ENCODE data around the gene NUP93. TPM values are rescaled to one million over a fixed set of nuclear protein-coding genes. Genes with fewer than 3 reads are reported as not detected.

The NUP93 gene
- polyA plus RNA-seq, 1 of the 3 experiments (the other 2 are of a cell fraction): 43.1 TPM

DNA sequence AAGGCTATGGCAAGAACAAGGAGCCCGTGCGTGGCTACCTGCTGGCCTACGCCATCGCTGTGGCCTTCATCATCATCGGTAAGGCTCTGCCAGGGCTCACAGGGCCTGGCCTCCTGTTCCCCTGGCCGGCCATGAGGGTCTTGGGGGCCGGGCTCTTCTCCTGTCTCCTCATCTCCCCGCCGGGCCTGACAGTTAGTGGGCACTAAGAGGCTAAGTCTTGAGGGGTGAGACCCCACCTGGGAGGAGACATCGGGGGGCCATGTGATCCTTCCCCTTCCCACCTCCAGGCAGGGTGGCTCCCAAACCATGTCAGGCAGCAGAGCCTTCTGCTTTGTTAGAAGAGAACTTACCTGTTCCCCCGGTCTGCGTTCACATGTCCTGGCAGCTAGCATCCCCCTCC is 150.2 kb downstream of the NUP93 start (continued):
- TF ChIP-seq SIN3A (IDR thresholded peaks at IDR 0.05; ENCODE audit: borderline replicate concordance, low read depth, low read length): no peak
- TF ChIP-seq RAD21 (IDR thresholded peaks at IDR 0.05; ENCODE audit: low read length): no peak
- TF ChIP-seq, protein P1, sequence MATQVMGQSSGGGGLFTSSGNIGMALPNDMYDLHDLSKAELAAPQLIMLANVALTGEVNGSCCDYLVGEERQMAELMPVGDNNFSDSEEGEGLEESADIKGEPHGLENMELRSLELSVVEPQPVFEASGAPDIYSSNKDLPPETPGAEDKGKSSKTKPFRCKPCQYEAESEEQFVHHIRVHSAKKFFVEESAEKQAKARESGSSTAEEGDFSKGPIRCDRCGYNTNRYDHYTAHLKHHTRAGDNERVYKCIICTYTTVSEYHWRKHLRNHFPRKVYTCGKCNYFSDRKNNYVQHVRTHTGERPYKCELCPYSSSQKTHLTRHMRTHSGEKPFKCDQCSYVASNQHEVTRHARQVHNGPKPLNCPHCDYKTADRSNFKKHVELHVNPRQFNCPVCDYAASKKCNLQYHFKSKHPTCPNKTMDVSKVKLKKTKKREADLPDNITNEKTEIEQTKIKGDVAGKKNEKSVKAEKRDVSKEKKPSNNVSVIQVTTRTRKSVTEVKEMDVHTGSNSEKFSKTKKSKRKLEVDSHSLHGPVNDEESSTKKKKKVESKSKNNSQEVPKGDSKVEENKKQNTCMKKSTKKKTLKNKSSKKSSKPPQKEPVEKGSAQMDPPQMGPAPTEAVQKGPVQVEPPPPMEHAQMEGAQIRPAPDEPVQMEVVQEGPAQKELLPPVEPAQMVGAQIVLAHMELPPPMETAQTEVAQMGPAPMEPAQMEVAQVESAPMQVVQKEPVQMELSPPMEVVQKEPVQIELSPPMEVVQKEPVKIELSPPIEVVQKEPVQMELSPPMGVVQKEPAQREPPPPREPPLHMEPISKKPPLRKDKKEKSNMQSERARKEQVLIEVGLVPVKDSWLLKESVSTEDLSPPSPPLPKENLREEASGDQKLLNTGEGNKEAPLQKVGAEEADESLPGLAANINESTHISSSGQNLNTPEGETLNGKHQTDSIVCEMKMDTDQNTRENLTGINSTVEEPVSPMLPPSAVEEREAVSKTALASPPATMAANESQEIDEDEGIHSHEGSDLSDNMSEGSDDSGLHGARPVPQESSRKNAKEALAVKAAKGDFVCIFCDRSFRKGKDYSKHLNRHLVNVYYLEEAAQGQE (IDR thresholded peaks at IDR 0.05; ENCODE audit: low read depth, low read length): no peak

DNA sequence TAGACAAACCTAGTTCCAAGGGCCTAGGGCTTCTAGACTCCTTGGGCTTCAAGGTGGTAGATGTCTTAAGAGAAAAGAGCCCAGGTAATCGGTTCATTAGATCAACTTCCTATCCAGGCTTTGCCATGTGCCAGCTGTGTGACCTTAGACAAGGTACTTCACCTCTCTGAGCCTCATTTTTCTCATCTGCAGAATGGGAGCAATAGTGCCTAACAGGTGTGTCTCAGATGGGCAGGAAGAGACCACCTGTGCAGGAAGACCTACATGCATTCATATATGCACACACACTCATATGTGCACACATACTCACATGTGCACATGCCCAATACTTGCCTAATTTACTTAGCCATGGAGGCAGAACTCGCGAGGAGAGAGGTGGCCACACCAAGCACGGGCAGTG is 150.8 kb downstream of the NUP93 start:
- ChIA-PET CTCF (interaction anchor here (1.3 kb wide), 1 partner anchor 13 kb away, joined by 7 read pairs; no protein-coding TSS in a partner anchor), POLR2A (no interaction called here)
- no peak overlapping the region for H3K4me2 ChIP-seq
- DNase-seq: no peak
- H3K4me1 ChIP-seq (ENCODE audit: control insufficient read depth in 1 of 2, insufficient read depth in 2 of 2, low read depth in 1 of 2, low read length in 1 of 2): peaks cover 0 to 12% of the 10 kb centered on the region in 2 experiments; a peak in 1 of 4 replicates
- no peaks in the 10 kb centered on the region for H3F3A ChIP-seq (replicated peaks; ENCODE audit: insufficient read depth)
- H3K27ac ChIP-seq (ENCODE audit: low read depth in 2 of 2, low read length in 1 of 2): no peak overlapping the region
- H3K36me3 ChIP-seq (replicated peaks in 1 of 2; ENCODE audit: control insufficient read depth in 1 of 2, insufficient read depth in 2 of 2, low read length in 1 of 2): no peaks in the 10 kb centered on the region
- H3K9ac ChIP-seq: no peak overlapping the region
- H3K27me3 ChIP-seq (ENCODE audit: insufficient read depth): no peaks in the 10 kb centered on the region
- no peak overlapping the region for H3K4me3 ChIP-seq (ENCODE audit: low read depth in 2 of 2, low read length in 1 of 2)
- no peaks in the 10 kb centered on the region for H3K79me2 ChIP-seq (ENCODE audit: insufficient read depth)
- H3K9me3 ChIP-seq: no peaks in the 10 kb centered on the region
- H3K9me2 ChIP-seq: no peaks in the 10 kb centered on the region
- WGBS (ENCODE audit: low lambda C conversion rate): 61% methylated on average over 2 of the region's 4 CpGs
- H2AFZ ChIP-seq (ENCODE audit: low read depth): no peak overlapping the region
- no peaks in the 10 kb centered on the region for H4K20me1 ChIP-seq (ENCODE audit: insufficient read depth)
- no peak for TF ChIP-seq SIN3A (IDR thresholded peaks at IDR 0.05; ENCODE audit: borderline replicate concordance, low read depth, low read length)
- no peak for TF ChIP-seq FOXM1 (IDR thresholded peaks at IDR 0.05; ENCODE audit: low read depth)
- no peak for TF ChIP-seq SMC3 (IDR thresholded peaks at IDR 0.05; ENCODE audit: low read depth, low read length)
- TF ChIP-seq NFIC (IDR thresholded peaks at IDR 0.05; ENCODE audit: borderline replicate concordance): no peak

DNA sequence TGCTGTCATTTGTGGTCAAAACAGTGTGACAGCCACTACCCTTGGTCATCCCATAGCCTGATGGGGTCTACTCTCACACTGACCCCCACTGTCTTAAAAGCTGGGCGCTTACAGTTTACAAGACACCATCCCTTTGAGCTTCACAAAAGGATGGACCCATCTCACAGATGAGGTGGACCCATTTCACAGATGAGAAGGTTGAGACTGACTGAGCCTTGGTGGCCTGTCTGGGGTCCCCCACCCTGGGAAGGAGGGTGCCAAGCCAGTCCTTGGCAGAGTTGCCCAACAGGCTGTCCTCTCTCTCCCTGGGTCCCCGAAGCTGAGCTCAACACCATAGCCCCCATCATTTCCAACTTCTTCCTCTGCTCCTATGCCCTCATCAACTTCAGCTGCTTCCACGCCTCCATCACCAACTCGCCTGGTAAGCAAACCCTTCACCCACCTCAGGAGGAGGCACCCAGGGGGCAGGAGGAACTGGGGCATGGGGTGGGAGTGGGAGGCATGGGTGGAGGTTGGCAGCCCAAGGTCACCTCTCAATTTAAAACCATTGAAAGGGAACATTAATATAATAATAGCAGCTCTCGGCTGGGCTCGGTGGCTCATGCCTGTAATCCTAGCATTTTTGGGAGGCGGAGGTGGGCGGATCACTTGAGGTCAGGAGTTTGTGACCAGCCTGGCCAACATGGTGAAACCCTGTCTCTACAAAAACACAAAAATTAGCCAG is 152.3 kb downstream of the NUP93 start:
- H3K9me3 ChIP-seq: no peaks in the 10 kb centered on the region
- no peak overlapping the region for H3K4me3 ChIP-seq (ENCODE audit: low read depth in 2 of 2, low read length in 1 of 2)
- H3K9ac ChIP-seq: no peak overlapping the region
- no peak for DNase-seq
- H3K36me3 ChIP-seq (replicated peaks in 1 of 2; ENCODE audit: control insufficient read depth in 1 of 2, insufficient read depth in 2 of 2, low read length in 1 of 2): no peaks in the 10 kb centered on the region
- no peaks in the 10 kb centered on the region for H3K79me2 ChIP-seq (ENCODE audit: insufficient read depth)
- H3K4me2 ChIP-seq: no peak overlapping the region
- no peaks in the 10 kb centered on the region for H3K27me3 ChIP-seq (ENCODE audit: insufficient read depth)
- H4K20me1 ChIP-seq (ENCODE audit: insufficient read depth): no peaks in the 10 kb centered on the region
- H3K4me1 ChIP-seq (ENCODE audit: control insufficient read depth in 1 of 2, insufficient read depth in 2 of 2, low read depth in 1 of 2, low read length in 1 of 2): no peaks in the 10 kb centered on the region
- no peak overlapping the region for H2AFZ ChIP-seq (ENCODE audit: low read depth)
- no peak overlapping the region for H3K27ac ChIP-seq (ENCODE audit: low read depth in 2 of 2, low read length in 1 of 2)
- no peaks in the 10 kb centered on the region for H3K9me2 ChIP-seq
- WGBS (ENCODE audit: low lambda C conversion rate): 73% methylated on average over 8 of the region's 8 CpGs
- ChIA-PET CTCF (interaction anchor here (1.4 kb wide), 1 partner anchor 15 kb away, joined by 3 read pairs; no protein-coding TSS in a partner anchor), POLR2A (interaction anchor here (0.7 to 0.8 kb wide), 2 partner anchors 49 kb away, joined by 3 read pairs; no protein-coding TSS in a partner anchor)
- no peaks in the 10 kb centered on the region for H3F3A ChIP-seq (replicated peaks; ENCODE audit: insufficient read depth)
- TF ChIP-seq, protein P2, sequence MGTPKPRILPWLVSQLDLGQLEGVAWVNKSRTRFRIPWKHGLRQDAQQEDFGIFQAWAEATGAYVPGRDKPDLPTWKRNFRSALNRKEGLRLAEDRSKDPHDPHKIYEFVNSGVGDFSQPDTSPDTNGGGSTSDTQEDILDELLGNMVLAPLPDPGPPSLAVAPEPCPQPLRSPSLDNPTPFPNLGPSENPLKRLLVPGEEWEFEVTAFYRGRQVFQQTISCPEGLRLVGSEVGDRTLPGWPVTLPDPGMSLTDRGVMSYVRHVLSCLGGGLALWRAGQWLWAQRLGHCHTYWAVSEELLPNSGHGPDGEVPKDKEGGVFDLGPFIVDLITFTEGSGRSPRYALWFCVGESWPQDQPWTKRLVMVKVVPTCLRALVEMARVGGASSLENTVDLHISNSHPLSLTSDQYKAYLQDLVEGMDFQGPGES (IDR thresholded peaks at IDR 0.05; ENCODE audit: low read depth, low read length): no peak
- TF ChIP-seq, protein P3, sequence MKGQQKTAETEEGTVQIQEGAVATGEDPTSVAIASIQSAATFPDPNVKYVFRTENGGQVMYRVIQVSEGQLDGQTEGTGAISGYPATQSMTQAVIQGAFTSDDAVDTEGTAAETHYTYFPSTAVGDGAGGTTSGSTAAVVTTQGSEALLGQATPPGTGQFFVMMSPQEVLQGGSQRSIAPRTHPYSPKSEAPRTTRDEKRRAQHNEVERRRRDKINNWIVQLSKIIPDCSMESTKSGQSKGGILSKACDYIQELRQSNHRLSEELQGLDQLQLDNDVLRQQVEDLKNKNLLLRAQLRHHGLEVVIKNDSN (IDR thresholded peaks at IDR 0.05; ENCODE audit: borderline replicate concordance, low read depth): no peak
- no peak for TF ChIP-seq TEAD4 (IDR thresholded peaks at IDR 0.05; ENCODE audit: borderline replicate concordance, insufficient read depth)
- no peak for TF ChIP-seq CHD2 (IDR thresholded peaks at IDR 0.05; ENCODE audit: low read length, partially characterized antibody)
- TF ChIP-seq, protein P4, sequence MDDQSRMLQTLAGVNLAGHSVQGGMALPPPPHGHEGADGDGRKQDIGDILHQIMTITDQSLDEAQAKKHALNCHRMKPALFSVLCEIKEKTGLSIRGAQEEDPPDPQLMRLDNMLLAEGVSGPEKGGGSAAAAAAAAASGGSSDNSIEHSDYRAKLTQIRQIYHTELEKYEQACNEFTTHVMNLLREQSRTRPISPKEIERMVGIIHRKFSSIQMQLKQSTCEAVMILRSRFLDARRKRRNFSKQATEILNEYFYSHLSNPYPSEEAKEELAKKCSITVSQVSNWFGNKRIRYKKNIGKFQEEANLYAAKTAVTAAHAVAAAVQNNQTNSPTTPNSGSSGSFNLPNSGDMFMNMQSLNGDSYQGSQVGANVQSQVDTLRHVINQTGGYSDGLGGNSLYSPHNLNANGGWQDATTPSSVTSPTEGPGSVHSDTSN (IDR thresholded peaks at IDR 0.05): no peak
- no peak for TF ChIP-seq NFIC (IDR thresholded peaks at IDR 0.05; ENCODE audit: borderline replicate concordance)
- TF ChIP-seq POLR2AphosphoS5 (IDR thresholded peaks at IDR 0.05; ENCODE audit: low read depth, low read length): no peak
- TF ChIP-seq, protein P5, sequence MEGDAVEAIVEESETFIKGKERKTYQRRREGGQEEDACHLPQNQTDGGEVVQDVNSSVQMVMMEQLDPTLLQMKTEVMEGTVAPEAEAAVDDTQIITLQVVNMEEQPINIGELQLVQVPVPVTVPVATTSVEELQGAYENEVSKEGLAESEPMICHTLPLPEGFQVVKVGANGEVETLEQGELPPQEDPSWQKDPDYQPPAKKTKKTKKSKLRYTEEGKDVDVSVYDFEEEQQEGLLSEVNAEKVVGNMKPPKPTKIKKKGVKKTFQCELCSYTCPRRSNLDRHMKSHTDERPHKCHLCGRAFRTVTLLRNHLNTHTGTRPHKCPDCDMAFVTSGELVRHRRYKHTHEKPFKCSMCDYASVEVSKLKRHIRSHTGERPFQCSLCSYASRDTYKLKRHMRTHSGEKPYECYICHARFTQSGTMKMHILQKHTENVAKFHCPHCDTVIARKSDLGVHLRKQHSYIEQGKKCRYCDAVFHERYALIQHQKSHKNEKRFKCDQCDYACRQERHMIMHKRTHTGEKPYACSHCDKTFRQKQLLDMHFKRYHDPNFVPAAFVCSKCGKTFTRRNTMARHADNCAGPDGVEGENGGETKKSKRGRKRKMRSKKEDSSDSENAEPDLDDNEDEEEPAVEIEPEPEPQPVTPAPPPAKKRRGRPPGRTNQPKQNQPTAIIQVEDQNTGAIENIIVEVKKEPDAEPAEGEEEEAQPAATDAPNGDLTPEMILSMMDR (IDR thresholded peaks at IDR 0.05): no peak
- TF ChIP-seq, protein P6, sequence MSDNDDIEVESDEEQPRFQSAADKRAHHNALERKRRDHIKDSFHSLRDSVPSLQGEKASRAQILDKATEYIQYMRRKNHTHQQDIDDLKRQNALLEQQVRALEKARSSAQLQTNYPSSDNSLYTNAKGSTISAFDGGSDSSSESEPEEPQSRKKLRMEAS (IDR thresholded peaks at IDR 0.05; ENCODE audit: low read depth): no peak
- no peak for TF ChIP-seq FOXJ3 (CRISPR knock-in tag; IDR thresholded peaks at IDR 0.05)
